GM12874 (cell line): Measurements from ENCODE around the gene DMKN.

Experiments used
- TF ChIP-seq, protein P1 (sequence below): IDR thresholded peaks from 2 replicates; pipeline ENCODE4 v1.5.1; 2011; ENCODE audit warnings: low read depth, mild to moderate bottlenecking, control low read depth, low read length, moderate library complexity; ENCODE audit not compliant: insufficient read depth

The DMKN gene

DNA sequence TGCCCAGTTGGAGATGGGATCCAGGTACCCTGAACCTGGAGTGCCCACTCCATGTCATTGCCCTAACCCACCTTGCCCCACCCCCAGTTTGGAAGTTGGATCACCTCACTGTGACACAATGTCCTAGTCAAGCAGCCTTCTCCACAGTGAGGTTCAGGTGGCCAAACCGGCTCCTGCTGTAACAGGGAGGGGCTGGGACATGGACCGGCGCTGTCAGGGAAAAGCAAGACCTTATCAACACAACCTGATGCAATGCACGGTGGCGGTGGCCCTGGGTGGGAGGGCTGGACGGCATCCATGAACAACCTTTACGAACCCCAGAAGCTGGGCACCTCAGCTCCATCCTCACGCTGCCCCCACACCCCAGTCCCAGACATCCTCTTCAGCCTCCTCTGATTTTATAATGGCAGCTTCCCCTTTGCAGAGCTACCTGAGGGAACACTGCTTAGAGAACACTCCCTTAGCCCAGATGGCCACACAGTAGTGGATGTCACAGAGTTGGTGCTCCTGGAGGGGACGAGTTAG, 21.6 kb downstream of the DMKN start:
- TF ChIP-seq, protein P1, sequence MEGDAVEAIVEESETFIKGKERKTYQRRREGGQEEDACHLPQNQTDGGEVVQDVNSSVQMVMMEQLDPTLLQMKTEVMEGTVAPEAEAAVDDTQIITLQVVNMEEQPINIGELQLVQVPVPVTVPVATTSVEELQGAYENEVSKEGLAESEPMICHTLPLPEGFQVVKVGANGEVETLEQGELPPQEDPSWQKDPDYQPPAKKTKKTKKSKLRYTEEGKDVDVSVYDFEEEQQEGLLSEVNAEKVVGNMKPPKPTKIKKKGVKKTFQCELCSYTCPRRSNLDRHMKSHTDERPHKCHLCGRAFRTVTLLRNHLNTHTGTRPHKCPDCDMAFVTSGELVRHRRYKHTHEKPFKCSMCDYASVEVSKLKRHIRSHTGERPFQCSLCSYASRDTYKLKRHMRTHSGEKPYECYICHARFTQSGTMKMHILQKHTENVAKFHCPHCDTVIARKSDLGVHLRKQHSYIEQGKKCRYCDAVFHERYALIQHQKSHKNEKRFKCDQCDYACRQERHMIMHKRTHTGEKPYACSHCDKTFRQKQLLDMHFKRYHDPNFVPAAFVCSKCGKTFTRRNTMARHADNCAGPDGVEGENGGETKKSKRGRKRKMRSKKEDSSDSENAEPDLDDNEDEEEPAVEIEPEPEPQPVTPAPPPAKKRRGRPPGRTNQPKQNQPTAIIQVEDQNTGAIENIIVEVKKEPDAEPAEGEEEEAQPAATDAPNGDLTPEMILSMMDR: no peak

DNA sequence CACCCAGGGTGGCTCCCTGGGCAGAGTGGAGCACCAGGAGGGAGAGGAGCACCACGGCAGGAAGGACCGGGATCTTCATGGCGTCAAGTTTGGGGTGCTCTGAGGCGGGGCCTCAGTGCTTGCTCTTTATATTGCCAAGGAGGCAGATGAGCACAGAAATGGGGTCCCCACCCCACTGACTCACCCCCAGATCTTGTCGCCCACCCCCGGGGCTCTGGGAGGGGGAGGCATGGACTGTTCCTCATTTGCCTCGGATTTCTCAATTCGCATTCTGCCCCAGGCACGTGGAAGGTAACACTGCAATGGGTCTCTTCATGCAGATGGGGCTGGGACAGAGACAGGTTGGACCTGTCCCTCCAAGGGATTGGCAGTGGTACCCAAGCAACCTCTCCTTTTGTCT, 23.1 kb downstream of the DMKN start, which contains the start of gene KRTDAP:
KRTDAP (minus strand) TSS at position 101 of the 400 bp plus-strand sequence; CDS start at position 79, 22 bp downstream.
- TF ChIP-seq, protein P1: no peak

DNA sequence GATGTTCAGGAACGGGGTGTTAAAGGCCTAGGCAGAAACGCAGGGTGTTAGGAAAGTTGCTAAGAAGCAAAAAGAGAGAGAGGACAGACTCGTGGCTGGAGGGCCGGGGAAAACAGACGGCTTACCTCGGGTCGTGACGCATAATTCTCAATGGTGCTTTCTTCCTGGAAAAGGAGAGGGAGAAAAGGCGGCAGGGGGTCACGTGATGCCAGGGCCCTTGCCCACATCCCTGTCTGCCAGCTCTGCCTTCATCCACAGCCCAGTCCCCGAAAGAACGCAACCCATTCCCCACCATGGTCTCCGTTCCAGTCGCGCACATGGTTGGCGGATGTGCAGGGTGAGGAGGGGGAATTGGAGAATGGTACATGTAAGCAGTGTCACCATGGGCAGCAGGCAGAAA, 24.8 kb downstream of the DMKN start:
- TF ChIP-seq, protein P1: no peak

DNA sequence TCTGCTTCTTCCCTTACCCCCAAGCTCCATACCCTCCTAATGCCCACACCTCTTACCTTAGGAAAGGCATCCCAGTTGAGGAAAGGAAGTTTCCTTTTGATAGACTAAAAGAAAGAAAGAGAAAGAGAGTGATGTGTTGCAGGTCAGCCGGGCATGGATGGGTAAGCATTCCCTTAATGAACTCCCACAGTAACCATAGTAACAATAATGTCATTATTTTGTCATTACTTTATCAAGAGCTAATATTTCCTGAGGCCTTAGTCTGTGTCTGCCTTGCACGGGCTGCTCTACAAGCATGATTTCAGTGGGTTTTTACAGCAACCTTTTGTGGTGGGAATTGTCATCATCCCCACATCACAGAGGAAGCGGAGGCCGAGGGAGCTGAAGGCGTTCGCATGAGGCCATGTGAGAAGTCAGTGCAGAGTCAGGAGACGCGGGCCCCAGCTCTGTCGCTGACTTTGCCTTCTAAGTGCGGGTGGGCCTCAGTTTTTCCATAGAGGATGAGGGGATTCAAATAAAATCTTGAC, 25.7 kb downstream of the DMKN start:
- TF ChIP-seq, protein P1: no peak

DNA sequence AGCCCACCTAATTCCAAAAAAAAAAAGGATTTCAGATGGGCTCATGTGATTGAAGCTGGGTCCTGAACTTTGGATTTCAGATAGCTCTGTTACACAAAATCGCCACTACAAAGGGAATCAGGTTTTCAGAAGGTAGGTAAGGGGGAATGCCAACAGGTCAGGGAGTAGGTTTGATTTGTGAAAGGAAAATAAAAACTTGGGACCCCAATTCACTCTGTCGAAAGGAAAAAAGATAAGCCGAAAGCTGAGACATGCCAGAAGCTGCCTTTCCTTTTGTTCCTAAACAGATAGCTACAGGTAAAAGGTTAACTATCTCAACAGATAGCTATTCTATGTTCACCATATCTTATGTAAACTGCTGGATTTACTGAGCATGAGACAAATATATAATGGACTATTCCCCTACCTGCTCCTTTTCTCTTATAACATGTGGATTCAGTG, 27.2 kb downstream of the DMKN start:
- TF ChIP-seq, protein P1: no peak

DNA sequence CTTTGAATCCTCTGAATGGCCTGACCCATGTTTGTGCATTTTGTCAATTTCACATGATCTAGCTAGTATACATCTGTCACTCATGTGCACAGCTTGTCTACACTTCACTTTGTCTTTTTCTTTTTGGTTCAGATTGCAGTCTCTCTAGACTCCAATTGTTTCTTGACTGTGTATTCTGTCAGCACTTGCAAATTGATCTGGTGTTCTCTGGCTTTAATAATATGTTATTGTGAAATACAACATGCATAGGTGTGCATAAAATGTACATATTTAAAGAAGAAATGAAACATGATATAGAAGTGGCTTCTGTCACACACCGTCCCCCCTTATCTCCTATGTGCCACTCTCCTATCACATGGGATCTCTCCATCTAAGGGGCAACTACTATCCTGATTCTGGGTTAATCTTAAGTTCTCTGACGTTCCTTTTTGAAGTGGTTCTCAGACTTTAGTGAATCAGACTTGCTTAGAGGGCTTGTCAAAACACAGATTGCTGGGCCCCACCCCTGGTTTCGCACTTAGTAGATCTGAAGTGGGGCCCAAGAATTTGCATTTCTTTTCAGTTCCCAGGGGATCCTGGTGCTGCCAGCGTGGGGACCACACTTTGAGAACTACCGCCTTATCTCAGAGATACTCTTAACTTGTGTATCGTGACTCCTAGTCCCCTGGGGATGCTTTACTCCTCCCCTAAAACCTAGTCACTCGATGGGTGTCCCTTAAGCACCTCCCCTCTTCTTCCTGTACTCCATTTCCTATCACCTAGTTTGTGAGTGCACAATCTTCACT, 29.0 kb downstream of the DMKN start:
- TF ChIP-seq, protein P1: no peak

DNA sequence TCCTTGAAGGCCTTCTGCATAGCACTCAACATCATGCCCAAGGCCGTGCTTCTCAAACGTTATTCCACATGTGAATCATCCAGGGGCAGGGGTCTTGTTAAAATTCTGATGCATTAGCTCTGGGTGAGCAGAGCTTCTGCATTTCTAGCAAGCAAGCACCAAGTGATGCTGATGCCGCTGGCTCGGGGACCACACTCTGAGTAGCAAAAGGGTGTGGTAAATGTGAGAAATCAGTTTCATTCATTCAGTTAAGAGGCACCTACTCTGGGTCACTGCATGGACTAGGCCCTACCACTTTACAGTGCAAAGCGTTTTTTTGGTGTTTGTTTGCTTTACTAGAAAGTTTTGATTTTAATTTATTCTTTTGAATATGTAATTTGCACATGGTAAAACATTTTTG, 30.4 kb downstream of the DMKN start:
- TF ChIP-seq, protein P1: no peak
